ENCODE data around the gene TEKT4. TPM values are rescaled to one million over a fixed set of nuclear protein-coding genes. Genes with fewer than 3 reads are reported as not detected.
A peak's percentile ranks its signal among the peaks of the same experiment; 100 is the strongest.
"Not testable (repeated sequence)": the region's sequence is repeated elsewhere in the genome, so short reads cannot be mapped to it uniquely, and the experiment has no call there.

TEKT4 gene, protein sequence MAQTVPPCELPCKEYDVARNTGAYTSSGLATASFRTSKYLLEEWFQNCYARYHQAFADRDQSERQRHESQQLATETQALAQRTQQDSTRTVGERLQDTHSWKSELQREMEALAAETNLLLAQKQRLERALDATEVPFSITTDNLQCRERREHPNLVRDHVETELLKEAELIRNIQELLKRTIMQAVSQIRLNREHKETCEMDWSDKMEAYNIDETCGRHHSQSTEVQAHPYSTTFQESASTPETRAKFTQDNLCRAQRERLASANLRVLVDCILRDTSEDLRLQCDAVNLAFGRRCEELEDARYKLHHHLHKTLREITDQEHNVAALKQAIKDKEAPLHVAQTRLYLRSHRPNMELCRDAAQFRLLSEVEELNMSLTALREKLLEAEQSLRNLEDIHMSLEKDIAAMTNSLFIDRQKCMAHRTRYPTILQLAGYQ
- not detected for total RNA-seq

- no peak for TF ChIP-seq POLR2A (IDR thresholded peaks at IDR 0.05)
- TF ChIP-seq EP300 (IDR thresholded peaks at IDR 0.05) = no peak
- no peak for TF ChIP-seq POLR2AphosphoS5 (IDR thresholded peaks at IDR 0.05)
- no peak for TF ChIP-seq CTCF (IDR thresholded peaks at IDR 0.05)
- no peak within 1 kb of the TSS for H3K27ac ChIP-seq
- no peak for ATAC-seq
- H3K4me3 ChIP-seq = no peak within 1 kb of the TSS
- 0% methylated on average over 3 to 5 of the region's 59 CpGs for WGBS, 2 donors (ENCODE audit: low coverage in 1 of 2)
- peaks cover 0 to 5% (median 0%) of the 10 kb centered on the region in 3 donors for H3K4me1 ChIP-seq
- no peaks in the 10 kb centered on the region for H3K9me3 ChIP-seq
- peaks cover 82% of the 10 kb centered on the region for H3K27me3 ChIP-seq
- H3K36me3 ChIP-seq = no peaks in the 10 kb centered on the region
Measured at GRCh38 chr2:94871226-94872087, at the start of gene TEKT4. Gene TEKT4 (plus strand): TSS chr2:94871430. CDS start chr2:94871580, 150 bp downstream.

DNA sequence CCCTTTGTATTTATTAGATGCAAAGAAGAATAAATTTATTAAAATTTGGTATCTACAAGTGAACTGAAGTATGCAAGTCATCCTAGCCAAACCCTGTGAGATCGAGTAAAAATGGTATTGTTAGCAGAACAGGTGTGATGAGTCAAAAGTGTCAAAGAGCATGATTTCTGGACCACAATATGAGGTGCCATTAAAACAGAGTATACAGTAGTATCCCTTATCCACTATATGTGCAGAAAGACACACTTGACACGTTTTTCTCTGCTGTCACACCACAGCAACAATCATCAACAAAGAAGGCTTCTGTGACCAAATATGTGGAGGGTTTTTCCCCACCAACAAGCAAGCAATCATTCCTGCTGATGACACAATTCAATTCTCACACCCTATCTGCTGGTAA is 32.0 kb upstream of the TEKT4 start:
- not testable (repeated sequence) for H3K27ac ChIP-seq, H3K36me3 ChIP-seq, H3K4me3 ChIP-seq, H3K4me1 ChIP-seq, H3K27me3 ChIP-seq, ATAC-seq, H3K9me3 ChIP-seq
- 21 to 43% methylated on average over 2 of the region's 2 CpGs for WGBS, 2 donors (ENCODE audit: low coverage in 1 of 2)

DNA sequence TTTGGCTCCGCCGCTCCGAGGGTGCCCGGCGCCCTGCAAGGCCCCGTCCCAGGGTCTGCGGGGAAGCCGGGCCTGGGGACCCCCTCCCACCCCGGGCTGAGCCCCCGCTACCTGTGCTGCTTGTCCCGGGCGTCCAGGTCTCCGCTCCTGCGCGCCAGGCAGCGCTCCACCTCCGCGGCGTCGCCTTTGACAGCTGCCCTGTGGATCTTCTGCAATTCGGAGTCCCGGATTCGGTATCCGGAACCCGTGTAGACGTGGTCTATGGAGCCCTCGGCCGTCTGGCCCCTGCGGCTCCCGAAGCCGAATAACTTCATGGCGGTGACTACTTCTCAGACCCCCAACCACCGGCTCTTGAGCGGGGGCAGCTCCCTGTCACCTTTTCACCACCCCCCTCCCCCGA is 14.4 kb upstream of the TEKT4 start:
- peaks cover 0 to 19% (median 4%) of the 10 kb centered on the region in 3 donors for H3K4me1 ChIP-seq
- H3K36me3 ChIP-seq, H3K27ac ChIP-seq, H3K9me3 ChIP-seq, ATAC-seq: not testable (repeated sequence)
- 0 to 4% methylated on average over 4 of the region's 35 CpGs for WGBS, 2 donors (ENCODE audit: low coverage in 1 of 2)
- H3K27me3 ChIP-seq = peaks cover 66% of the 10 kb centered on the region
- H3K4me3 ChIP-seq = peak overlapping the region in 1 of 2 donors; percentile 25

- H3K4me3 ChIP-seq = peak overlapping the region in 1 of 2 donors; percentile 25
- peaks cover 73% of the 10 kb centered on the region for H3K27me3 ChIP-seq
- H3K4me1 ChIP-seq = peaks cover 0 to 19% (median 4%) of the 10 kb centered on the region in 3 donors
- not testable (repeated sequence) for H3K27ac ChIP-seq, H3K9me3 ChIP-seq, H3K36me3 ChIP-seq, ATAC-seq
- WGBS, 2 donors (ENCODE audit: low coverage in 1 of 2) = no CpG with 5 or more reads among the region's 58 CpGs
Measured at GRCh38 chr2:94857367-94858162, 13.7 kb upstream of the TEKT4 start.

- ATAC-seq, H3K27ac ChIP-seq, H3K36me3 ChIP-seq, H3K9me3 ChIP-seq, H3K4me3 ChIP-seq: not testable (repeated sequence)
- WGBS, 2 donors (ENCODE audit: low coverage in 1 of 2) = 71% methylated on average over 9 of the region's 38 CpGs; no CpG with 5 or more reads in 1 of the 2 donors
- peaks cover 81% of the 10 kb centered on the region for H3K27me3 ChIP-seq
- H3K4me1 ChIP-seq = peaks cover 0 to 19% (median 4%) of the 10 kb centered on the region in 3 donors
Measured at GRCh38 chr2:94858163-94858888, 12.9 kb upstream of the TEKT4 start.

DNA sequence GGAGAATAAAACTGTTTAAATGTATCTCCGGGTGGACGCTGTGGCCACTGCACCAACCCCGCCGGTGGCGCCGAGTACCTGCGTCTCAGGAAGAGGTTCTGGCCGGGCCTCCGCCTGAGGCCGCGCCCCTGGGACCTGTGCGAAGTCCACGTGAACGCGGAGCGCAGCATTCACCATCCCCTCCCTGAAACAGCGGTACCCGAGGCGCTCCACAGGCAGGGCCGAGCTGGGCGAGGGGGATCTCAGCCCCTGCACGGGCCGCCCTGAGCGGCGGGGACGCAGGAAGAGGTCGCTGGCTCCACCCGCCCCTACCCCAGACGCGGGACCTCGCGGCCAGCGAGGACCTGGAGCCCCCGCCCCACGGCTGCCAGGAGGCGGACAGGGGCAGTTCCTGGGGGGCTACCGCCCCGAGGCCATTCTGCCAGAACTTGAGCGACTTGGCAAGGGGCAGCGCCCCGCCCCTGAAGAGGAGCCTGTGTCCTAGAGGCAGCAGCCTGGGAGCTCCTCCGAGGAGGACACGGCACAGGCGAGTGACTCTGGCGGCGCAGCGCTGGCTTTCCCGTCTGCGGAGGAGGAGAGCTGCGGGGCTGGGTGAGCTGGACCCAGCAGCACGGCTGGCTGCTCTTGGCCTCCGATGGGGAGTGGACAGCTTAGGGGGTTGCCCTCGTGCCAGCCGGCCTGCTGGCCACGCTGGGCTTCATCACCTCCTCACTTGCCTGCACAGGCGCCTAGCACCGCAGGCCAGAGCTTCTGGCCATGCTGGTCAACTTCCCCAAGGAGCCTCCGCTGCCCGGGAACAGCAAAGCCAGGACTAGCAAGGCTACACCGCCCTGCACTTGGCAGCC is 9.7 kb upstream of the TEKT4 start:
- Histone ChIP-seq H3K27me3 (peaks cover 82% of the 10 kb centered on the region), H3K4me3 (no peak overlapping the region), H3K4me1 (peaks cover 0 to 19% (median 4%) of the 10 kb centered on the region in 3 donors), H3K9me3 (no peaks in the 10 kb centered on the region), H3K36me3 (no peaks in the 10 kb centered on the region), H3K27ac (no peak overlapping the region)
- TF ChIP-seq EP300 (IDR thresholded peaks at IDR 0.05) (no peak), CTCF (IDR thresholded peaks at IDR 0.05) (no peak), POLR2A (IDR thresholded peaks at IDR 0.05) (no peak), POLR2AphosphoS5 (IDR thresholded peaks at IDR 0.05) (no peak)
- 0 to 4% methylated on average over 8 to 15 of the region's 60 CpGs for WGBS, 2 donors (ENCODE audit: low coverage in 1 of 2)
- ATAC-seq = no peak

DNA sequence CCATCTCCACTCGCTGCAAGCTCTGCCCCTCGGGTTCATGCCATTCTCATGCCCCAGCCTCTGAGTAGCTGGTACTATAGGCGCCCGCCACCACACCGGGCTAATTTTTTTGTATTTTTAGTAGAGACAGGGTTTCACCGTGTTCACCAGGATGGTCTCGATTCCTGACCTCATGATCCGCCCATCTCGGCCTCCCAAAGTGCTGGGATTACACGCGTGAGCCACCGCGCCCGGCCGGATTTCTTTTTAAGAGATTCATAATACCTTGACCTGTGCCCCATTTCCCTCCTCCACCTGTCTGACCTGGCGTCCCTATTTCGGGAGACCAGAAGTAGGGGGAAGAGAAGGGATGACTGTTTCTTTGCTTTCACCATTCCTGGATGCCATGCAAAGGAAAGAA is 8.3 kb upstream of the TEKT4 start:
- not testable (repeated sequence) for ATAC-seq, H3K4me1 ChIP-seq, H3K9me3 ChIP-seq, H3K27ac ChIP-seq, H3K4me3 ChIP-seq, H3K36me3 ChIP-seq
- peaks cover 78% of the 10 kb centered on the region for H3K27me3 ChIP-seq
- 40 to 84% methylated on average over 1 to 17 of the region's 17 CpGs for WGBS, 2 donors (ENCODE audit: low coverage in 1 of 2)
